H1 (cell line): ENCODE results near the gene RDH11. TPM values are rescaled to one million over a fixed set of nuclear protein-coding genes. Genes with fewer than 3 reads are reported as not detected.

ENCODE experiments used
- CTCF ChIA-PET: fragments of 300-600 bp; sonication (Branson Sonifier 250); formaldehyde crosslinking; loops from one replicate; lab custom pipeline; 2021; ENCODE audit not compliant: partially characterized antibody; lab: Charles Lee
- POLR2A ChIA-PET: fragments of 300-600 bp; sonication (Branson Sonifier 250); formaldehyde crosslinking; loops from one replicate; lab custom pipeline; 2021; ENCODE audit warnings: inconsistent platforms; ENCODE audit not compliant: partially characterized antibody; lab: Charles Lee
- DNase-seq, 2 experiments: peaks; one replicate each; pipeline versions ENCODE4 v3.0.0 to v3.0.0-alpha.2; 2010 to 2022; ENCODE audit warnings: low spot score in 2 of 2, low read depth in 1 of 2, mixed read lengths in 1 of 2
- FAIRE-seq: peaks from 2 replicates; lab custom pipeline; 2011; peaks lifted over from hg19 to GRCh38; lab: Jason Lieb, UNC
- H2AFZ ChIP-seq: 2 replicates; pipeline ENCODE4 v1.8.1; 2012; ENCODE audit warnings: low read length, inconsistent platforms
- H2AK5ac ChIP-seq: 2 replicates; pipeline ENCODE4 v1.6.1; 2013; ENCODE audit warnings: low read depth, low read length
- H2BK120ac ChIP-seq: replicated peaks from 2 replicates; pipeline ENCODE3; 2013; ENCODE audit warnings: low read depth, low read length, inconsistent platforms
- H2BK12ac ChIP-seq: 2 replicates; pipeline ENCODE4 v1.6.1; 2013; ENCODE audit warnings: low read depth, low read length
- H2BK15ac ChIP-seq: 2 replicates; pipeline ENCODE4 v1.6.1; 2013; ENCODE audit warnings: low read length
- H2BK20ac ChIP-seq: 2 replicates; pipeline ENCODE4 v1.6.1; 2013; ENCODE audit warnings: low read length
- H2BK5ac ChIP-seq: 2 replicates; pipeline ENCODE4 v1.6.1; 2013; ENCODE audit warnings: low read depth, low read length
- H3K14ac ChIP-seq: 2 replicates; pipeline ENCODE4 v1.6.1; 2013; ENCODE audit warnings: inconsistent platforms; ENCODE audit not compliant: insufficient read length
- H3K18ac ChIP-seq: 2 replicates; pipeline ENCODE4 v1.6.1; 2013; ENCODE audit warnings: low read length; ENCODE audit errors: extremely low read depth
- H3K23ac ChIP-seq: 2 replicates; pipeline ENCODE4 v1.6.1; 2013; ENCODE audit warnings: inconsistent platforms; ENCODE audit not compliant: insufficient read length
- H3K23me2 ChIP-seq: 2 replicates; pipeline ENCODE4 v1.6.1; 2013; ENCODE audit warnings: low read depth, low read length
- H3K27ac ChIP-seq: 2 replicates; pipeline ENCODE4 v1.6.1; 2011; ENCODE audit warnings: low read depth, low read length, inconsistent platforms
- H3K27me3 ChIP-seq, 4 experiments: replicated peaks in 1 of 4; 1 replicate in 1 of 4; 2 replicates in 3 of 4; pipeline versions ENCODE4 v1.6.1 to v1.8.1; 2011 to 2013; ENCODE audit warnings: low read length in 3 of 4, mild to moderate bottlenecking in 3 of 4, inconsistent platforms in 2 of 4, mixed read lengths in 2 of 4, moderate library complexity in 1 of 4; ENCODE audit not compliant: control insufficient read depth in 3 of 4, insufficient read depth in 3 of 4; ENCODE audit errors: extremely low read depth in 1 of 4
- H3K36me3 ChIP-seq, 4 experiments: 2 replicates each; pipeline versions ENCODE4 v1.6.1 to v1.8.1; 2011 to 2013; ENCODE audit warnings: mild to moderate bottlenecking in 4 of 4, low read length in 3 of 4, moderate library complexity in 2 of 4, control low read depth in 1 of 4, inconsistent platforms in 1 of 4; ENCODE audit not compliant: insufficient read depth in 4 of 4, control insufficient read depth in 2 of 4
- H3K4ac ChIP-seq: replicated peaks from 2 replicates; pipeline ENCODE3; 2013; ENCODE audit warnings: low read length, low read depth, mixed read lengths, inconsistent platforms; ENCODE audit not compliant: insufficient read length
- H3K4me1 ChIP-seq, 4 experiments: replicated peaks in 1 of 4; 1 replicate in 1 of 4; 2 replicates in 3 of 4; pipeline versions ENCODE4 v1.6.1 to v1.8.1; 2011 to 2013; ENCODE audit warnings: low read length in 3 of 4, inconsistent platforms in 2 of 4, mixed read lengths in 1 of 4; ENCODE audit not compliant: insufficient read depth in 4 of 4, control insufficient read depth in 3 of 4
- H3K4me2 ChIP-seq, 2 experiments: 2 replicates each; pipeline versions ENCODE4 v1.6.1 to v1.8.1; 2011 to 2013; ENCODE audit warnings: low read depth in 2 of 2, low read length in 2 of 2, control low read depth in 1 of 2, inconsistent platforms in 1 of 2, mild to moderate bottlenecking in 1 of 2; ENCODE audit not compliant: insufficient read depth in 1 of 2
- H3K4me3 ChIP-seq, 4 experiments: fragments of 200-600, 300-600 bp in 1 of 4; sonication (generic), shearing (Covaris generic), sonication (Bioruptor Twin) in 1 of 4; 2 replicates each; pipeline versions ENCODE4 v1.5.1 to v1.8.1; 2011 to 2016; ENCODE audit warnings: low read length in 4 of 4, low read depth in 3 of 4, control low read depth in 2 of 4, inconsistent platforms in 2 of 4, mild to moderate bottlenecking in 2 of 4, mixed read lengths in 1 of 4, moderate library complexity in 1 of 4; ENCODE audit not compliant: insufficient read depth in 2 of 4; ENCODE audit errors: extremely low read depth in 1 of 4
- H3K56ac ChIP-seq: replicated peaks from 2 replicates; pipeline ENCODE3; 2013; ENCODE audit warnings: low read depth, mild to moderate bottlenecking, mixed read lengths, low read length, inconsistent platforms; ENCODE audit not compliant: insufficient read length
- H3K79me1 ChIP-seq: 2 replicates; pipeline ENCODE4 v1.6.1; 2013; ENCODE audit warnings: low read depth, low read length, control low read depth
- H3K79me2 ChIP-seq, 2 experiments: 2 replicates each; pipeline versions ENCODE4 v1.6.1 to v1.8.1; 2012 to 2013; ENCODE audit warnings: low read length in 2 of 2, mild to moderate bottlenecking in 2 of 2, inconsistent platforms in 1 of 2; ENCODE audit not compliant: insufficient read depth in 2 of 2, control insufficient read depth in 1 of 2
- H3K9ac ChIP-seq, 4 experiments: replicated peaks in 1 of 4; 1 replicate in 1 of 4; 2 replicates in 3 of 4; pipeline versions ENCODE4 v1.6.1 to v1.8.1; 2011 to 2013; ENCODE audit warnings: low read depth in 3 of 4, low read length in 3 of 4, control low read depth in 2 of 4, mild to moderate bottlenecking in 2 of 4, moderate library complexity in 2 of 4, inconsistent platforms in 1 of 4; ENCODE audit errors: extremely low read depth in 1 of 4
- H3K9me3 ChIP-seq, 2 experiments: 2 replicates each; pipeline versions ENCODE4 v1.6.1 to v1.8.1; 2012 to 2013; ENCODE audit warnings: mild to moderate bottlenecking in 2 of 2, moderate library complexity in 2 of 2, control low read depth in 1 of 2, inconsistent platforms in 1 of 2, low read depth in 1 of 2, low read length in 1 of 2, mixed read lengths in 1 of 2; ENCODE audit not compliant: insufficient read depth in 2 of 2
- H4K20me1 ChIP-seq, 2 experiments: replicated peaks in 1 of 2; 2 replicates each; pipeline versions ENCODE3 to v1.8.1; 2011 to 2013; ENCODE audit warnings: inconsistent platforms in 2 of 2, low read length in 2 of 2, mild to moderate bottlenecking in 1 of 2; ENCODE audit not compliant: insufficient read depth in 2 of 2, control insufficient read depth in 1 of 2
- H4K5ac ChIP-seq: 2 replicates; pipeline ENCODE4 v1.6.1; 2013; ENCODE audit warnings: low read length, low read depth, mixed read lengths, inconsistent platforms; ENCODE audit not compliant: insufficient read length
- H4K8ac ChIP-seq: 2 replicates; pipeline ENCODE4 v1.8.0; 2013; ENCODE audit warnings: mild to moderate bottlenecking, moderate library complexity, low read length, inconsistent platforms; ENCODE audit not compliant: insufficient read depth; ENCODE audit errors: extremely low read depth
- H4K91ac ChIP-seq: replicated peaks from 2 replicates; pipeline ENCODE3; 2013; ENCODE audit warnings: low read length, mixed read lengths, inconsistent platforms; ENCODE audit not compliant: insufficient read length
- BRCA1 ChIP-seq: IDR thresholded peaks from 2 replicates; pipeline ENCODE4 v1.6.1; 2012; ENCODE audit warnings: low read depth, low read length, improper control_type of control experiment
- CHD2 ChIP-seq: IDR thresholded peaks from 2 replicates; pipeline ENCODE4 v1.6.1; 2012; ENCODE audit warnings: low read length, improper control_type of control experiment
- CTBP2 ChIP-seq: IDR thresholded peaks from 2 replicates; pipeline ENCODE4 v1.7.0; 2011; ENCODE audit warnings: borderline replicate concordance, mild to moderate bottlenecking, moderate library complexity, mixed read lengths, low read length; ENCODE audit not compliant: insufficient read depth, insufficient read length
- FOSL1 ChIP-seq: IDR thresholded peaks from 2 replicates; pipeline ENCODE4 v1.6.1; 2011; ENCODE audit warnings: mild to moderate bottlenecking, low read depth, low read length, moderate library complexity; ENCODE audit not compliant: insufficient read depth
- GTF2F1 ChIP-seq: IDR thresholded peaks from 2 replicates; pipeline ENCODE4 v1.6.1; 2012; ENCODE audit warnings: low read depth, low read length, improper control_type of control experiment, borderline replicate concordance
- HDAC6 ChIP-seq: IDR thresholded peaks from one replicate; pipeline ENCODE4 v1.7.1; 2012; ENCODE audit warnings: low read depth, mild to moderate bottlenecking, inconsistent platforms, low read length, moderate library complexity
- JUN ChIP-seq: IDR thresholded peaks from 2 replicates; pipeline ENCODE4 v1.6.1; 2011; ENCODE audit warnings: low read depth, mild to moderate bottlenecking, improper control_type of control experiment, low read length
- MAFK ChIP-seq: IDR thresholded peaks from 2 replicates; pipeline ENCODE4 v1.6.1; 2012; ENCODE audit warnings: low read depth, mild to moderate bottlenecking, improper control_type of control experiment, low read length
- NANOG ChIP-seq: IDR thresholded peaks from 2 replicates; pipeline ENCODE4 v1.6.1; 2011; ENCODE audit warnings: low read length, low read depth, mild to moderate bottlenecking, inconsistent platforms; ENCODE audit not compliant: insufficient read depth, poor library complexity, severe bottlenecking
- POLR2A ChIP-seq, 2 experiments: IDR thresholded peaks; 1 replicate in 1 of 2; 2 replicates in 1 of 2; pipeline ENCODE4 v1.6.1; 2011; ENCODE audit warnings: low read depth in 2 of 2, low read length in 2 of 2, mild to moderate bottlenecking in 2 of 2; ENCODE audit errors: control extremely low read depth in 1 of 2
- RAD21 ChIP-seq, 2 experiments: IDR thresholded peaks in 1 of 2; conservative IDR thresholded peaks in 1 of 2; 2 replicates each; pipeline ENCODE4 v1.6.1; 2011; ENCODE audit warnings: low read depth in 2 of 2, low read length in 2 of 2, improper control_type of control experiment in 1 of 2, inconsistent platforms in 1 of 2, mild to moderate bottlenecking in 1 of 2, moderate library complexity in 1 of 2
- TAF7 ChIP-seq: optimal IDR thresholded peaks from 2 replicates; pipeline ENCODE3; 2011; ENCODE audit warnings: low read depth, mild to moderate bottlenecking, inconsistent platforms, low read length, moderate library complexity, borderline replicate concordance
- USF2 ChIP-seq: IDR thresholded peaks from 2 replicates; pipeline ENCODE4 v1.6.1; 2011; ENCODE audit warnings: low read length, improper control_type of control experiment
- WGBS, 2 experiments: shearing (Covaris generic) in 1 of 2; methylation state at CpG; one replicate each; pipeline versions ENCODE4 v1.1.6 to v1.1.7; 2013 to 2015; ENCODE audit warnings: low lambda C conversion rate in 2 of 2, mixed read lengths in 2 of 2, inconsistent platforms in 1 of 2, low coverage in 1 of 2, missing lambda C conversion rate in 1 of 2; ENCODE audit not compliant: insufficient replicate concordance in 2 of 2, insufficient coverage in 1 of 2, insufficient read length in 1 of 2; ENCODE audit errors: extremely low coverage in 1 of 2, missing lambda C conversion rate in 1 of 2; 5-methylcytosine and 5-hydroxymethylcytosine counted together
- polyA plus RNA-seq, 7 experiments: library from polyadenylated mRNA; depleted of rRNA in 3 of 7; stranded (reverse) in 5 of 7; unstranded in 2 of 7; fragments of >200 nt in 5 of 7; fragments of 200-250 nt in 2 of 7; gene quantifications; 1 replicate in 5 of 7; 2 replicates in 1 of 7; 4 replicates in 1 of 7; pipeline versions ENCODE4 v1.2.1 to v1.2.3, GENCODE V29; 2011 to 2013; ENCODE audit warnings: missing spikeins in 2 of 7, mixed read lengths in 2 of 7
- total RNA-seq: library from RNA; stranded (reverse); fragmentation: NEBNext Ultra II Directional; extraction: Animal tissue kit (Norgen Biotek cat#: 25700); gene quantifications from 2 replicates; pipeline ENCODE4 v1.2.1, GENCODE V29; 2021

Gene RDH11
- total and polyA plus RNA-seq, 2 of the 8 experiments (the other 6 are each of a cell fraction or from before 2014, with no cell fraction given): 104 to 117 TPM

- Histone ChIP-seq H3K4me2 (no peak overlapping the region), H3K4me3 (no peak overlapping the region), H3K18ac (no peak overlapping the region), H3K79me1 (no peaks in the 10 kb centered on the region), H2BK12ac (no peak overlapping the region), H2BK120ac (no peak overlapping the region), H3K4me1 (no peaks in the 10 kb centered on the region), H3K27ac (no peak overlapping the region), H3K9me3 (no peaks in the 10 kb centered on the region), H3K14ac (no peak overlapping the region), H3K79me2 (no peaks in the 10 kb centered on the region), H4K20me1 (peaks cover 2% of the 10 kb centered on the region in 2 experiments), H2BK5ac (no peak overlapping the region), H4K5ac (no peak overlapping the region), H3K36me3 (peaks cover 0 to 11% (median 8%) of the 10 kb centered on the region in 4 experiments; a peak in 6 of 8 replicates), H2AFZ (no peak overlapping the region), H3K56ac (no peak overlapping the region), H3K23ac (no peak overlapping the region), H2BK15ac (no peak overlapping the region), H3K27me3 (no peaks in the 10 kb centered on the region), H3K9ac (no peak overlapping the region), H3K4ac (no peak overlapping the region), H4K91ac (no peak overlapping the region), H3K23me2 (no peaks in the 10 kb centered on the region), H4K8ac (no peak overlapping the region), H2AK5ac (no peak overlapping the region), H2BK20ac (no peak overlapping the region)
- POLR2A ChIA-PET: interaction anchor here (1.0 to 2.5 kb wide), 2 partner anchors 21 to 34 kb away, joined by 4 to 6 read pairs; partner anchors contain the start of gene ARG2
- WGBS, 2 experiments: 90% methylated on average over 1 of the region's 1 CpG; no CpG with 5 or more reads in 1 of the 2 experiments
- no peak for DNase-seq
- no peak for FAIRE-seq
- CTCF ChIA-PET: interaction anchor here (1.0 to 3.5 kb wide), 5 partner anchors 23 to 214 kb away, joined by 3 to 9 read pairs (median 4); no protein-coding TSS in a partner anchor
- no peak for TF ChIP-seq HDAC6
- TF ChIP-seq FOSL1: no peak
- TF ChIP-seq CTBP2: no peak
- no peak for TF ChIP-seq CHD2
- TF ChIP-seq MAFK: no peak
- TF ChIP-seq GTF2F1: no peak
- no peak for TF ChIP-seq TAF7
- TF ChIP-seq RAD21 (IDR thresholded peaks at IDR 0.05 in 1 of 2, conservative IDR thresholded peaks at IDR 0.05 in 1 of 2; ENCODE audit: low read depth in 2 of 2, low read length in 2 of 2): no peak
- TF ChIP-seq BRCA1: no peak
- TF ChIP-seq USF2: no peak
- TF ChIP-seq NANOG: no peak
- TF ChIP-seq POLR2A (IDR thresholded peaks at IDR 0.05; ENCODE audit: control extremely low read depth in 1 of 2, low read depth in 2 of 2, low read length in 2 of 2): no peak
- TF ChIP-seq JUN: no peak
Measured at GRCh38 chr14:67641480-67641879, 54.1 kb downstream of the RDH11 start.
